Tongue (tissue), 2 donors: ENCODE measurements around the gene RBFOX2. TPM values are rescaled to one million over a fixed set of nuclear protein-coding genes. Genes with fewer than 3 reads are reported as not detected.
A peak's percentile ranks its signal among the peaks of the same experiment; 100 is the strongest.

Source experiments
- DNase-seq: peaks from one replicate; pipeline ENCODE4 v3.0.0-alpha.2; 2015
- total RNA-seq: library from RNA; depleted of rRNA; stranded (reverse); fragments of >200 nt; gene quantifications from one replicate; pipeline ENCODE4 v1.2.3, GENCODE V29; 2014

Gene RBFOX2
- total RNA-seq, 1 donor from 2014 or later: 269 TPM

DNA sequence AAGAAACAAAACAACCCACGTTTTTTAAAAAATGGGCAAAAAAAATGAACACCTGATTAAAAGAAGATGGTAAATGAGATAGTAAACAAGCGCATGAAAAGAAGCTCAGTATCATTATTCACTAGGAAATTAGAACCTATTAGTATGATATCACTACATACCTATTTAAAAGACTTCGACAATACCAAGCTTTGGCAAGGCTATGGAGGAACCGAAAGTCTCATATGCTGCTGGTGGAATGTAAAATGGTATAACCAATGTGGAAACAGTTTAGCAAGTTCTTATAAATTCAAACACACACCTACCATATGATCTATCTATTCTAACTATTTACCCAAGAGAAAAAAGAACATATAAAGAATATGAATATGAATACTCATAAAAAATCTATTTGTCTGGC lies 167.2 kb downstream of the RBFOX2 start:
- DNase-seq: no peak

GRCh38 chr22:35860837-35861236 lies 167.8 kb downstream of the RBFOX2 start:
- no peak for DNase-seq

DNA sequence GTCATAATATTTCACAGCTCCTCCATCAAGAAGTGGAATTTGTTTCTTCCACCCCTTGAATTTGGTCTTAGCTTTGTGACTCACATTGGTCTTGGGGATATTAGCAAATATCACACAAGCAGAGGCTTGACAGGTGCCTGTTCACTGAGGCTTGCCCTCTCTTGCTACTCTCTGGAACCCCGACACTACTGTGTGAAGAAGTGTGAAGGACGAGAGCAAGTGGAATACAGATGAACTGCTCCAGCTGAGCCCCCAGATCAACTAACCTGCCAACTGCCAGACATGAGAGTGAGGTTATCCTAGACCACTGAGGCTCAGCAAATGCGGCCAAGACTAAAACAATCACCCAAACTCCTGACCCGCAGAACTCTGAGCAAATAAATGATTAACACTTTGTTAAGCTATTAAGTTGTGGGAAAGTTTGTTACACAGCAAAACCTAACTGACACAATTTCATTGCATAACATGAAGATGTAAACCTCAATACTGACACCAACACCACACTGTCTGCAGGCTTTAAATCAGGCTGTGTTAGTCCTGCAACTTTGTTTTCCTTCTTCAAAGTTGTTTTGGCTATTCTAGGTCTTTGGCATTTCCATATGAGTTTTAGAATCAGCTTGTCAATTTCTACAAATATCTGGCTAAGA lies 168.4 kb downstream of the RBFOX2 start:
- DNase-seq: no peak

DNA sequence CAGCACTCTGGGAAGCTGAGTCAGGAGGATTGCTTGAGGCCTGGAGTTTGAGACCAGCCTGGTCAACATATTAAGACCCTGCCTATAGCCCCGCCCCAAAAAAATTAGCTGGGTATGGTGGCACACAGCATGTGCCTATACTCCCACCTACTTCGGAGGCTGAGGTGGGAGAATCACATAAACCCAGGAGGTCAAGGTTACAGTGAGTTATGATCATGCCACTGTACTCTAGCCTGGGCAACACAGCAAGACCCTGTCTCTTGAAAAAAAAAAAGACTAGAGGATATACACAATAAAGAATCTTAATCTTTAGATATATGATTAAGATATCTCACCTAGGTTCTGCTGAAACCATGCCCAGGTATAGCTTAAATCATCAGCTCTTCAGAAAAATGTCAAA lies 174.3 kb downstream of the RBFOX2 start:
- no peak for DNase-seq

- DNase-seq: no peak
Measured at GRCh38 chr22:35852076-35852475, 176.5 kb downstream of the RBFOX2 start.

- peak; percentile 86 for DNase-seq
Measured at GRCh38 chr22:35850831-35851230, 177.8 kb downstream of the RBFOX2 start.

DNA sequence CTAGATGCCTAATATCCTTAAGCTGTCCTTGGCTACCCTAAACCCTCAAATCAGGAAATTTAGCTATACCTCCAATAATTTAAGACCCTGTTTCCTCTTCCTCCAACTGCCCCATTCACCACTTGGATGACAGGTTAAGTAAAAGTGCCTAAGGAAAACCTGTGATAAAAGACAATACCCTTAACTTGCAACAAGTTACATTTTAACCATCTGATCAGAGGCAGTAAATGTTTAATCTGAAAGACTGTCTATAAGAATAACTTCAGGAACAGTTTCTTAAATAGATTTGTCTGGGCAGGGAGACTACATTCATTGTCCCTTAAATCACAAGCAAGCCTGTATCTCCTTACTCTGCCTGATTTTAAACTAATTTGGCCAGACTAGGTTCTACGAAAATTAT lies 181.8 kb downstream of the RBFOX2 start:
- DNase-seq: no peak

DNA sequence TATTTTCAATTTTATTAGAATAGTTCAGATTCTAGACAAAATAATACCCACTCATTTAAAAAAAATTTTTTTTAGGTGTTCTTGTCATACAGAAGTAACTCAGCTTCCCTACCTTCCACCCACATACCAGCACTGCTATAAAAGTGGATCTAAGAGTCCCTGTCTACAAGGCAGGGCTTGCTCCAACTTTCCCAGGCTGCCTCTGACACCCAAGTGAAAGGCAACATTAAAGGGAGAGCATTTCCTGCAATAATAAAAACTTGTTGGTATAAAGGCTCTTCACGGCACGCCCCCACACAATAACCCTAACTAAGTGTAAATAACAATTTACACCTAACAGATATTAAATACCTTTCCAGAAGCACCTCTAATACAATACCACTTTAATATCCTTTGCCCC lies 183.7 kb downstream of the RBFOX2 start:
- DNase-seq: no peak

DNA sequence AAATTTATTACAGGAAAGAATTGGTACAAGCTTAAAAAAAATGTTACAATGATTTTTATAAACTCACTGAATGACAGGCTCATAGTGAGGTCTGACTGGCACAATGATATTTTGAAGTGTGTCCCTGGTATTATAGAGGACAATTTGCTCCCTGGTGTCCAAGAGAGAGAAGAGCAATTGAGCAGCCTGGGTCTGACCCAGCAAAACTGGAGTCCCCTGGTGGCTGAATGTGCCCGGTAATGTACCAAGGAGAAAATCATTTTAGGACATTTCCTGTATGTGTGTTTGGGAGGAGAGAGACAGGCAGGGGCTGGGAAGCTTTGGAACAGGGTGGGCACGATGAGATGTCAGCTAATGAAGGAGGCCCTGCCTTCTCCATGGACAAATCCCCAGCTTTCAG lies 185.7 kb downstream of the RBFOX2 start:
- peak; percentile 56 for DNase-seq

GRCh38 chr22:35842519-35842913 lies 186.1 kb downstream of the RBFOX2 start:
- no peak for DNase-seq

GRCh38 chr22:35841907-35842518 lies 186.6 kb downstream of the RBFOX2 start:
- DNase-seq: no peak

DNA sequence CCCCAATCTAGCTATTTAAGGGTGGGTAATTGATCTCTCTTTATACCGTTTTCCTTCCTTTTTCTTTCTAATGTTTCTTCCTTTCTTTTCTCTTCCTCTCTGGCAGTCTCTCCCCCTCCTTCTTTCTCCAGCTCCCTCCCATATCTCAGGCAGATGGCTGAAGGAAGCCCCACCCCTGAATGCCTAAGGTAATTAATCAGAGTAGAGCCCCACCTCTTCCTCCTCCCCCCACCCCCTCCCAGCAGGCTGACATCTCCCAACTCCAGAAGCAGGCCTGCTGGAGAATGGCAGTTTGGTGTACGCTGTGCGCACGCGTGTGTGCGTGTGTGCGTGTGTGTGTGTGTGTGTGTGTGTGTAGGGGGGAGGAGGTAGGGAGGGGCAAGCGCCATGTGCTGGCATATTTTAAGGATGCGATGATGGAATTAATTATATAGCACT lies 188.3 kb downstream of the RBFOX2 start:
- DNase-seq: peak; percentile 98

DNA sequence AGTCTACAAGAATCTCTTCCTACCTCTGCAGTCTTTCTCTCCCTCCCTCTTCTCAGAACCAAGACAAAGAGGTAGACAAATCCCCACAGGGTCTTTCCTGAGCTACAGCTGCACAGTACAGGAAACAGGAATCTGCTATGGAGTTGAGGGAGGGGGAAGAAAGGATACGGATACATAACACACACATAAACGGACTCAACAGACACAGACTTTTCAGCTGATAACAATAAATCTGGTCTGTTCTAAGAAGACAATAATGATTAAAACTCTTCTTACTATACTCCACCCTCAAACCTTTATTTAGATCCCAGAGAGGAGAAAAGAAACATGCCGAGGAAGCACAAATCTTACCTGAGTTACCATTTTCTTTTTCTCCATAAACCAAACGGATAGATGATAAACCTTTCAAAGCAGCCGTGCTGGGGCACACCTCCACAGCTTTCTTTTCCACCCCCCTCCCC lies 188.8 kb downstream of the RBFOX2 start:
- DNase-seq: peak; percentile 78

GRCh38 chr22:35838855-35839576 lies 189.6 kb downstream of the RBFOX2 start:
- peak; percentile 81 for DNase-seq

DNA sequence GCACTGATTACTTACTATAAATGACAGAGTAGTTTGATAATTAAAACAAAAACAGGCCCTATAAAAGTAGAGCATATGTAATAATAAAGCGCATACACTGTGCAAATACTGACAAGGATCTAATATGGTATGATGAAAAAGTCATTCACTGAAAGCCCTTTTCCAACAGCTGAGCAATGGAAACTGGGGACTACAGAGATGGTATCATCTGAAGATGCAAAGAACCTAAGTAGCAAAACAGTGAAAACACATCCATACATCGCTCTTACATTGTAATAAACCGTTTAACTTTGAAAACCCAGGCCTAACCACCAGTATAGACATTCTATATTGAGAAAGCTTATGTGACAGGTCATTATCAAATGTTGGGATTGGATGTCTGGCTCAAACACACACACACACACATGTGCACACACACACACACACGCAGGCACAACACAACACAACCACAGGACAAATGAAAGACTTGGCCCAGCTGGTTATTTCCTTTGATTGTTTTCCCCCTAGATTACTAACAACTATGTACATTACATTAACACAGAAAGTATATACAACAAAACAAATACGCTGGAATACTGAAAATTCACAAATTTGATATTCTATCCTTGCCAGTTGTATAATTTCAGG lies 191.4 kb downstream of the RBFOX2 start:
- DNase-seq: peak; percentile 24

GRCh38 chr22:35835998-35836691 lies 192.5 kb downstream of the RBFOX2 start:
- peak; percentile 86 for DNase-seq

DNA sequence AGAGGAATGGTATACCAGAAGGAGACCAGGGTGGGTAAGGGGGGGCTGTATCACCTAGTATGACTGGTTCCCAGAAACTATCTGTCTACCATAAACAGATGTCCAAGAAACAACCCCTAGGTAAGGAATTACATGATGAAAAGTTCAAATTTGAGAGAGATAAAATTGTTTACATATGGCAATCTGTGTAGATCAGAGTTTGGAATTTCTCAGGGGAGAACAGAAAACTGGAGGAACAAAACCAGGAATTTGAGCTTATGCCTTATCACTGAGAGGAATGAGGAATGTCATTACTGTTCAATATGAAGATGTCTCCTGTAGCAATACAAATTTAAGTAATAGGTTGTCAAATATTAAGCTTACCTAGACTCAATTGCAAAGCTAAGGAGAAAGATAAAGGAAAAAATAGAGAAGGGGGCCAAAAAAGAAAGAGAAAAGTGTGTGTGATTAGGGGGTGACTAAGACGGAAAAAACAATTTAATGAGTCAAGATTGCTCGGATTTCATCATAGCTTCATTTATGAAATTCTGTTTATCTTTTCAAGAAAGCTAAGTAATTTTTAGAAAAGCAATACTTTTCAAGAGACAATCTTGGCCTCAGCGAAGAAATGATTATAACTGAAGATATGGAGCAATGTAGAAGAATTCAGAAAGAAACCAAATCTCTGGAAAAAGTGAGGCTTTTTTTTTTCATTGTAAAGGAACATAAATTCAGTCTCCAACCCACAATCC lies 193.2 kb downstream of the RBFOX2 start:
- peak; percentile 14 for DNase-seq

DNA sequence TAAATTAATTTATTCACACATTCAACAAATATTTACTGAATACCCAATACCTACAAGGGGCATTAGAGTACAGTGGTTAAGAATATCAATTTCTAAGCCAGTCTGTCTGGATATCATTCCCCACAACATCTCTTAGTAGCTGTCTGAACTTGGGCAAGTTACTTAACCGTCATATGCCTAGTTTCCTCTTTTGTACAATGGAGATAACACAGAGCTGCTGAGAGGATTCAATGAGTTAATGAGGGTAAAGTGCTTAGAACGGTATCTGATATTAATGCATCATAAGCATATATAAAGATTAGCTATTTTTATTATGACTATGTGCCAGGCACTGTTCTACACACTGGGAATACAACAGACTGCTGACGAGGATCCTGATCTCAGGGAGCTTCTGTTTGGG lies 194.6 kb downstream of the RBFOX2 start:
- no peak for DNase-seq

GRCh38 chr22:35830305-35830704 lies 198.3 kb downstream of the RBFOX2 start:
- no peak for DNase-seq

GRCh38 chr22:35824256-35824655 lies 204.4 kb downstream of the RBFOX2 start:
- no peak for DNase-seq

DNA sequence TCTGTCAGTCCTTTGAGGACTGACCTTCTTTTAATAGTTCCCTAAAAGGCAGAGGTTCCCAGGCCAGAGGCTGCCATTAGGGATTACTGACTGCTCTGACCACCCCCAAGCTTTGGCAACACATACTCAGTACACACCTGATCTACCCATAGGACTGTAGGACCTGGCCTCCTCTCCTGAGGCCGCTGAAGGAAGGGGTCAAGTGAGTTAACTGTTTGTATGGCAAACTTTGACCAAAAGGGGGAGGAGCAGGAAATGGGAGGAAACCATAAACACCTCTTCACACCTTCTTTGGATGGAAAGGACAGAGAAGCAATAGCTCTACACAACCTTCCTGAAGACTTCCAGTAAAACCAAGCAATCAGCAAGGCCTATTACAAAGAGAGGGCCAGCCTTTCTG lies 207.0 kb downstream of the RBFOX2 start:
- DNase-seq: no peak

GRCh38 chr22:35819421-35819820 lies 209.2 kb downstream of the RBFOX2 start:
- DNase-seq: no peak
